Ascending aorta (tissue), 2 donors: ENCODE results near the gene EIF4G3. TPM values are rescaled to one million over a fixed set of nuclear protein-coding genes. Genes with fewer than 3 reads are reported as not detected.

ENCODE experiments used
- DNase-seq, 2 donors: peaks; one replicate each; pipeline ENCODE4 v3.0.0-alpha.2; 2019; ENCODE audit warnings: low spot score in 2 of 2
- H3K27ac ChIP-seq, 2 donors: fragments of 200-600 bp; sonication (generic); one replicate each; pipeline ENCODE4 v1.5.1; 2016 to 2017; ENCODE audit warnings: mild to moderate bottlenecking in 1 of 2
- H3K27me3 ChIP-seq: fragments of 200-600 bp; sonication (generic); one replicate; pipeline ENCODE4 v1.5.1; 2017
- H3K36me3 ChIP-seq, 2 donors: fragments of 200-600 bp; sonication (generic); one replicate each; pipeline ENCODE4 v1.5.1; 2016
- H3K4me1 ChIP-seq, 2 donors: fragments of 200-600 bp; sonication (generic); one replicate each; pipeline ENCODE4 v1.5.1; 2016 to 2017; ENCODE audit warnings: mild to moderate bottlenecking in 1 of 2
- H3K4me3 ChIP-seq, 2 donors: fragments of 200-600 bp; sonication (generic); one replicate each; pipeline ENCODE4 v1.5.1; 2016 to 2017; ENCODE audit warnings: mild to moderate bottlenecking in 1 of 2
- H3K9me3 ChIP-seq, 2 donors: fragments of 200-600 bp; sonication (generic); one replicate each; pipeline ENCODE4 v1.5.1; 2016
- intact Hi-C: fragments of 100-400 bp; cut with DNase I; formaldehyde crosslinking; loops from one replicate; pipeline ENCODE4 v1.15.1; 2023
- total RNA-seq: library from RNA; depleted of rRNA; stranded (reverse); fragments of >200 nt; gene quantifications from one replicate; pipeline ENCODE4 v1.1.0, GENCODE V29; 2016
- TF ChIP-seq, protein P1 (sequence below), 3 experiments: fragments of 200-600 bp in 2 of 3; fragments of 450-650 bp in 1 of 3; sonication (generic) in 2 of 3; IDR thresholded peaks; one replicate each; pipeline ENCODE4 v1.5.1; 2016 to 2019; ENCODE audit warnings: antibody characterized with exemption in 3 of 3, mild to moderate bottlenecking in 1 of 3, moderate library complexity in 1 of 3

The EIF4G3 gene
- total RNA-seq, 1 donor from 2014 or later, result 33.7 TPM

DNA sequence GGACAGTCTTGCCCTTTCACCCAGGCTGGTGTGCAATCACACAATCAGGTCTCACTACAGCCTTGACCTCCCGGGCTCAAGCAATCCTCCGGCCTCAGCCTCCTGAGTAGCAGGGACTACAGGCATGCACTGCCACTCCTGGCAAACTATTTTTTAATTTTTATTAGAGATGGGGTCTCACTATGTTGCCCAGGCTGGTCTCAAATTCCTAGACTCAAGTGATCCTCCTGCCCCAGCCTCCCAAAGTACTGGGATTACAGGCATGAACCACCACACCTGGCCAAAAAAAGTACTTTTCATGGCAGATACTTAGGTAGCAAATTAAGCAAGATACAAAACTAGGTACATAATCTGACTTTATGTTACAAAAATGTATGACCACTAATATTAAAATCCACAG, 8.3 kb downstream of the EIF4G3 start:
- DNase-seq, result no peak
- Histone ChIP-seq H3K9me3 (no peaks in the 10 kb centered on the region), H3K36me3 (peaks cover 7 to 15% of the 10 kb centered on the region in 2 donors), H3K4me3 (no peak overlapping the region), H3K27me3 (no peaks in the 10 kb centered on the region), H3K4me1 (peaks cover 3 to 5% of the 10 kb centered on the region in 2 donors), H3K27ac (no peak overlapping the region)
- intact Hi-C loops, result no loop called here
- TF ChIP-seq, protein P1, sequence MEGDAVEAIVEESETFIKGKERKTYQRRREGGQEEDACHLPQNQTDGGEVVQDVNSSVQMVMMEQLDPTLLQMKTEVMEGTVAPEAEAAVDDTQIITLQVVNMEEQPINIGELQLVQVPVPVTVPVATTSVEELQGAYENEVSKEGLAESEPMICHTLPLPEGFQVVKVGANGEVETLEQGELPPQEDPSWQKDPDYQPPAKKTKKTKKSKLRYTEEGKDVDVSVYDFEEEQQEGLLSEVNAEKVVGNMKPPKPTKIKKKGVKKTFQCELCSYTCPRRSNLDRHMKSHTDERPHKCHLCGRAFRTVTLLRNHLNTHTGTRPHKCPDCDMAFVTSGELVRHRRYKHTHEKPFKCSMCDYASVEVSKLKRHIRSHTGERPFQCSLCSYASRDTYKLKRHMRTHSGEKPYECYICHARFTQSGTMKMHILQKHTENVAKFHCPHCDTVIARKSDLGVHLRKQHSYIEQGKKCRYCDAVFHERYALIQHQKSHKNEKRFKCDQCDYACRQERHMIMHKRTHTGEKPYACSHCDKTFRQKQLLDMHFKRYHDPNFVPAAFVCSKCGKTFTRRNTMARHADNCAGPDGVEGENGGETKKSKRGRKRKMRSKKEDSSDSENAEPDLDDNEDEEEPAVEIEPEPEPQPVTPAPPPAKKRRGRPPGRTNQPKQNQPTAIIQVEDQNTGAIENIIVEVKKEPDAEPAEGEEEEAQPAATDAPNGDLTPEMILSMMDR (IDR thresholded peaks at IDR 0.05), result no peak

DNA sequence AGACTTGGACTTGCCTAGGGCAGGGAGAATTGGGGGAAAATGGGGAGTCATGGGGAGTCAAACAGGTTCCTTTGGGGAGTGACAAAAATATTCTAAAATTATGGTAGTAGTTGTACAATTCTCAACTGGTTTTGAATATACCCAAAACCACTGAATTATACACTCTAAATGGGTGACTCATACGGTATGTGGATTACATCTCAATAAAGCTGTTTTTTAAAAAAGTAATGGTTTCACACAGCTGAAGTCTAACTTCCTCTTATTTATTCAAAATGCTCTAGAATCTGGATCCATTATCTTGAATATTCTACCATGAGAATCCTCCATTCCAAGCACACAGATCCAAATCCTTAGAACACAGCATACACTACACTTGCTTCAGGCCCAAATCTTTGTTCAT, 11.1 kb downstream of the EIF4G3 start:
- Histone ChIP-seq H3K4me1 (peaks cover 0 to under 1% of the 10 kb centered on the region in 2 donors), H3K4me3 (no peak overlapping the region), H3K36me3 (peaks cover 12 to 15% of the 10 kb centered on the region in 2 donors), H3K9me3 (no peaks in the 10 kb centered on the region), H3K27ac (no peak overlapping the region), H3K27me3 (no peaks in the 10 kb centered on the region)
- intact Hi-C loops, result no loop called here
- TF ChIP-seq, protein P1 (IDR thresholded peaks at IDR 0.05), result no peak
- no peak for DNase-seq

DNA sequence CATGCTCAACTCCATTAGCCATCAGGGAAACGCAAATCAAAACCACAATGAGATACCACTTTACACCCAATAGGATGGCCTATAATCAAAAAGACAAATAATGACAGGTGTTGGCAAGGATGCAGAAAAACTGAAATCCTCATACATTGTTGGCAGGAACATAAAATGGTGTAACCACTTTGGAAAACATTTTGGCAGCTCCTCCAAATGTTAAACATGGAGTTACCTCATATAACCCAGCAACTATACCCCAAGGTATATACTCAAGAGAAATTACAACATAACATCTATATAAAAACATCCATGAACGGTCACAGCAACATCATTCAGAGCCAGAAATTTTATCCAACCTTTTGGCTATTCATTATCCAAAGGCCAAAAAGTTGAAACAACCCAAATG, 11.6 kb downstream of the EIF4G3 start:
- intact Hi-C loops, result no loop called here
- Histone ChIP-seq H3K36me3 (peaks cover 12 to 15% of the 10 kb centered on the region in 2 donors), H3K9me3 (no peaks in the 10 kb centered on the region), H3K27ac (no peak overlapping the region), H3K4me3 (no peak overlapping the region), H3K27me3 (no peaks in the 10 kb centered on the region), H3K4me1 (no peaks in the 10 kb centered on the region)
- no peak for DNase-seq
- TF ChIP-seq, protein P1 (IDR thresholded peaks at IDR 0.05), result no peak

DNA sequence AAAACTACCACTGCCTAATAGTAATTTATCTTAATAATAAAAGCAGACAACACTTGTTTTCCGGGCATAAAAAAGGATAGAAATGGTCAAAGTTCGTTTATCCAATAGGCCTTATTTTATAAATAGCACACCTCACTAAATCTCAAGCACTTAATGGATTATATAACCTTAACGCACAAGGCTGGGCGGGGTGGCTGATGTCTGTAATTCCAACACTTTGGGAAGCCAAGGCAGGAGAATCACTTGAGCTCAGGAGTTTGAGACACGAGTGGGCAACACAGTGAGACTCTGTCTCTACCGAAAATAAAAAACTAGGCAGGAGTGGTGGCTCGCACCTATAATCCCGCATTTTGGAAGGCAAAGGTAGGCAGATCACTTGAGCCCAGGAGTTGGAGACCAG, 12.4 kb downstream of the EIF4G3 start:
- Histone ChIP-seq H3K36me3 (peaks cover 15 to 16% of the 10 kb centered on the region in 2 donors), H3K27me3 (no peaks in the 10 kb centered on the region), H3K4me1 (no peaks in the 10 kb centered on the region), H3K4me3 (no peak overlapping the region), H3K27ac (no peak overlapping the region), H3K9me3 (no peaks in the 10 kb centered on the region)
- no peak for DNase-seq
- intact Hi-C loops, result no loop called here
- TF ChIP-seq, protein P1 (IDR thresholded peaks at IDR 0.05), result no peak

DNA sequence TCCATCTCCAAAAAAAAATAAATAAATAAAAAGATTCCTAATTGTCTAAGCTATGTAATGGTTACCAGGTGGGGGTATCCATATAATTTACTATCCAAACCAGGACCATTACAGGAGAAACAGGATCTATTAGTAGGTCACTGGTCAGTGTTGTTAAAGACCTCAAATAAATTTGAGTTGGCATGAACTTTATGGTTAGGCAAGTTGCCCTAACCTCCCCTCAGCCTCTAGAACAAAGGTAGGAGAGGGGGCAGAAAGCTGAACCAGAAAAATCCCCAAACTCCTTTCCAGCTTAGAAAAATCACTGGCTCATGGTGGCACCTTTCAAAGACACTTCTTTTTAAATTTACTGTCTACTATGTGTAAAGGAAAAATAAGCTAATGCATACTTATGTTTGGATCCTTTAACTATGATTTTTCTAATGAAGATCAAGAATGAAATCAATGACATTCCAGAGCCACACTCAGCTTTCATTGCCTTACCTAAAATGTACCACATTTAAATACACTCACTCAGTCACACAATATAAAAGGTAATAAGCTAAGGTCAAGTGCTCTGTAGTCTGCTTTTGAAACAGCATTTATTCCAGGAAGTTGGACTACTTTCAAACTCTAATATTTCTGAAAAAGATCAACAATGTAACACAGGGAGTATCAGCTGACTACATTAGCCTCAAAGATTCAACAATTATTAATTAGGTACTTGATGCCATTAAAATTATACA, 13.8 kb downstream of the EIF4G3 start:
- intact Hi-C loops, result no loop called here
- no peaks in the 10 kb centered on the region for H3K27me3 ChIP-seq
- no peak for DNase-seq
- H3K27ac ChIP-seq, result no peak overlapping the region
- no peaks in the 10 kb centered on the region for H3K9me3 ChIP-seq
- H3K36me3 ChIP-seq, result peaks cover 10 to 16% of the 10 kb centered on the region in 2 donors
- no peak overlapping the region for H3K4me3 ChIP-seq
- TF ChIP-seq, protein P1 (IDR thresholded peaks at IDR 0.05), result no peak
- no peaks in the 10 kb centered on the region for H3K4me1 ChIP-seq
